Neuron (in vitro differentiated cells): Measurements from ENCODE around the gene CRELD2.
A peak's percentile ranks its signal among the peaks of the same experiment; 100 is the strongest.

Experiments used
- H2AFZ ChIP-seq: one replicate; pipeline ENCODE4 v1.6.1; 2013; ENCODE audit warnings: low read depth, mild to moderate bottlenecking, inconsistent platforms, low read length, moderate library complexity
- H3K27me3 ChIP-seq: one replicate; pipeline ENCODE4 v1.6.1; 2013; ENCODE audit warnings: low read length; ENCODE audit not compliant: insufficient read depth
- H3K36me3 ChIP-seq: one replicate; pipeline ENCODE4 v1.6.1; 2013; ENCODE audit warnings: low read length; ENCODE audit not compliant: insufficient read depth
- H3K4me1 ChIP-seq: one replicate; pipeline ENCODE4 v1.6.1; 2013; ENCODE audit warnings: low read length; ENCODE audit not compliant: insufficient read depth
- H3K4me3 ChIP-seq: 2 replicates; pipeline ENCODE4 v1.5.1; 2013; ENCODE audit warnings: mild to moderate bottlenecking, low read length, moderate library complexity
- H3K9me3 ChIP-seq: one replicate; pipeline ENCODE4 v1.6.1; 2013; ENCODE audit warnings: low read length

The CRELD2 gene

DNA sequence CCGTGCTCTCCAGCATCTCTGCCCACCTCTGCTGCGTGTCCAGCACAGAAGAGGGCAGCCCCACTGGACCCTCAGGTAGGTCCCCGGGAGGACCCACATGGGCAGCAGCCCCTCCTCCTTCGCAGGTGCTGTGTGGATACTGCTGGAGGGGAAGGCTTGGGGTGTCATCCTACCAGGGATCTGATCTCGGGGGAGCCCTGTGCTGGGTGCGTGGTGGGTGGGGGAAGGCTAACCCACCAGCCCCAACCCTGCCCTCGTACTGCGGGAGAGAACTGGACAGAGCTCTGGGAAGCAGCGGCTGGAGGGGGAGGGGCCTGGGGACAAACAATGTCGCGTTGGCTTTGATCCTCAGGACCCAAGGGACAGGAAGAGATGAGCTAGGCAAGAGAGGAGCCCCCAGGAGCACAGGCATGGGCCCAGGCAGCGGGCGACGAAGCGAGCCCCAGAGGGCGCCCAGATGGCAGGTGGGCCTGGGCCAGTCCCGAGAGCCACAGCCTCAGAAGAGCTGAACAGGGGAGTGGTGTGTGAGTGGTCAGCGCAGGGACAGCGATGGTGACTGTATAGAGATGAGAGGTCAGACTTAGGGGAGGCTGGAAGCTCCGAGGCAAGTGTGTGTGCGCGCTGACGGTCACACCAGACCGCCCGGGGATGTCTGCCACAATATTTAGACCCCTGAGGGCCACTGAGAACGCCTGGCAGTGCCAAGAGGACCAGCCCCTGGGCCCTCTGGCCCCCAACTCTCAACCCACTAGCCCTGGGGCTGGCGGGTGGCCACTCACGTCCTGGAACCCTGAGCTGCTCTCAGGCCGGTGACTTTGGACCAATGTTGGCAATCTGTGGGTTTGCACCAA, 40.7 kb downstream of the CRELD2 start:
- peak overlapping the region; percentile 73 for H3K4me3 ChIP-seq
- no peak overlapping the region for H2AFZ ChIP-seq
- peaks cover 24% of the 10 kb centered on the region for H3K36me3 ChIP-seq
- peaks cover 21% of the 10 kb centered on the region for H3K4me1 ChIP-seq
- no peaks in the 10 kb centered on the region for H3K27me3 ChIP-seq
- peaks cover 4% of the 10 kb centered on the region for H3K9me3 ChIP-seq

DNA sequence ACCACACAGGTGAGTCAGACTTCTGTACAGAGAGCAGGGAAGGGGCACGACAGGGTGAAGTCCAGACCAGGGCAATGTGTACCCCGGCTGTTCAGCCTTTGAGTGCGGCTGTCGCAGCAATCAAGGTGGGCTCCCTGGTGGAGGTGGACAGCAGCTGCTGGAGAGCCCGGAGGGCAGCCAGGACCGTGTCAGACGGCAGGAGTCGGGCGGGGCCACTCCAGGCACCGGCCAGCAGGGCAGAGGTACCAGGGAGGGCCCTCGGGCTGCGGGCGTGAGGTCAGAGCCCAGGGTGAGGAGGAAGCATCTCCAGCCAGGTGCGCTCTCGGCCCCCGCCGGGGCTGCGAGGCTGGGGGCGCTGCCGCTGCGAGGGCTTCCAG, 41.3 kb downstream of the CRELD2 start:
- H3K4me3 ChIP-seq, result peak overlapping the region; percentile 73
- H3K27me3 ChIP-seq, result no peaks in the 10 kb centered on the region
- H3K4me1 ChIP-seq, result peaks cover 21% of the 10 kb centered on the region
- H2AFZ ChIP-seq, result peak overlapping the region; percentile 57
- peaks cover 26% of the 10 kb centered on the region for H3K36me3 ChIP-seq
- peaks cover 4% of the 10 kb centered on the region for H3K9me3 ChIP-seq

GRCh38 chr22:49960159-49961004, 41.9 kb downstream of the CRELD2 start, which contains the start of gene PIM3:
TSS of gene PIM3 (plus strand) at chr22:49960772. CDS start at chr22:49960948, 176 bp downstream.
- Histone ChIP-seq H3K4me3 (peak within 1 kb of the TSS; percentile 73), H3K4me1 (peaks cover 21% of the 10 kb centered on the region), H3K27me3 (no peaks in the 10 kb centered on the region), H2AFZ (peak within 1 kb of the TSS; percentile 57), H3K9me3 (peaks cover 4% of the 10 kb centered on the region), H3K36me3 (peaks cover 26% of the 10 kb centered on the region)

DNA sequence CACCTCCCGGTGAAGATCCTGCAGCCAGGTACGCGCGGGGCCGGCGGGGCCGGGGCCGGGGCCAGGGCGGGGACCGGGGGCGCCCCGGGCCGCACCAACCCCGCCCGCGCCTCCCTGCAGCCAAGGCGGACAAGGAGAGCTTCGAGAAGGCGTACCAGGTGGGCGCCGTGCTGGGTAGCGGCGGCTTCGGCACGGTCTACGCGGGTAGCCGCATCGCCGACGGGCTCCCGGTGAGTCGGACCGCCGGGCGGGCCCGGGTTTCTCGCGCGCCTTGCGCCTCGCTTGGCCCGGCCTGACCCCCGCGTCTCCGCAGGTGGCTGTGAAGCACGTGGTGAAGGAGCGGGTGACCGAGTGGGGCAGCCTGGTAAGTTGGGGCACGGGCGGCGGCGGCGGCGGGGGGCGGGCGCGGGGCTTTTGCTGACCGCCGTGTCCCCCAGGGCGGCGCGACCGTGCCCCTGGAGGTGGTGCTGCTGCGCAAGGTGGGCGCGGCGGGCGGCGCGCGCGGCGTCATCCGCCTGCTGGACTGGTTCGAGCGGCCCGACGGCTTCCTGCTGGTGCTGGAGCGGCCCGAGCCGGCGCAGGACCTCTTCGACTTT, 42.7 kb downstream of the CRELD2 start:
- H3K4me1 ChIP-seq, result peaks cover 21% of the 10 kb centered on the region
- peak overlapping the region; percentile 73 for H3K4me3 ChIP-seq
- peaks cover 26% of the 10 kb centered on the region for H3K36me3 ChIP-seq
- peaks cover 4% of the 10 kb centered on the region for H3K9me3 ChIP-seq
- H3K27me3 ChIP-seq, result no peaks in the 10 kb centered on the region
- peak overlapping the region; percentile 27 for H2AFZ ChIP-seq

DNA sequence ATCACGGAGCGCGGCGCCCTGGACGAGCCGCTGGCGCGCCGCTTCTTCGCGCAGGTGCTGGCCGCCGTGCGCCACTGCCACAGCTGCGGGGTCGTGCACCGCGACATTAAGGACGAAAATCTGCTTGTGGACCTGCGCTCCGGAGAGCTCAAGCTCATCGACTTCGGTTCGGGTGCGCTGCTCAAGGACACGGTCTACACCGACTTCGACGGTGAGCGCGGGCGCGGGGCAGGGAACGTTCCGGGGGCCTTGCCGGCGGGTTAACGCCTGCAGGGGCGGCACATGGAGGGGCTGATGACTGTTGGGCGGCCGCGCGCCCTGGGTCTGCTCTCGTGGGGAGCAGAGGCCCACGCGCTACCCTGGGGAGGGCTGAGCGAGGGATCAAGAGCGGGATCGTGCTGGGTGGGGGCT, 43.2 kb downstream of the CRELD2 start:
- Histone ChIP-seq H3K4me1 (peaks cover 26% of the 10 kb centered on the region), H3K27me3 (no peaks in the 10 kb centered on the region), H3K4me3 (peak overlapping the region; percentile 73), H3K9me3 (peaks cover 4% of the 10 kb centered on the region), H2AFZ (no peak overlapping the region), H3K36me3 (peaks cover 26% of the 10 kb centered on the region)

DNA sequence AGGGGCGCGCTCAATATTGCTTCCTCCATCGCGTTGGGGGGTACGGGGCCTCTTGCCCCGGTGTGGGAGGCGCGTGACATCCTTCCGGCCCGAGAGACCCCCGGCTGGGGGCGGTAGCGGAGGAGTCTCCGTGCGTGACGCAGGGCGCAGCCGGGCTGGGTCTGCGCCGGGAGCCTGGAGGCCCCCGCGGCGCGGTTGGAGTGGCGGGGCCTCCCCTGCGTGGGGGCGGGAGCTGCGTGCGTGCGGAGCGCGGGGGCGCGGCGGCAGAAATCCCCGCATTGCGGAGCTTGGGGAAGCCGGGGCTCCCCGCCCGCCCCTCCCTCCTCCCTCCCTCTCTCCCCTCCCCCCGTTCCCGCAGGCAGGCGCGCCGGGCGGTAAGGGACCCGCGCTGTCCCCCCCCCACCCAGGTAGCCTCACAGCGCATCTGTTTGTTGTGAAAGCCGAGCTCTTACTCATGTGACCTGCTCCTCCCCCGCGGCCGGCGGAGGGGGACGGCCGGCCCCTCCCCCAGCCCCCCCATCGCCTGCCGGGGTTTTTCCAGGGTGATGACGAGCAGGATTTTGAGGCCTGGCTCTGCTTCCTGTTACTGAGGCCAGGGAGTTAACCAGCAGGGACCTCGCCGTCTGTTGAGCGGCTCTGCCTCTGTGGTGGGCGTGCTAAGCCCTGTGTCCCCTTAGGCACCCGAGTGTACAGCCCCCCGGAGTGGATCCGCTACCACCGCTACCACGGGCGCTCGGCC, 43.7 kb downstream of the CRELD2 start:
- Histone ChIP-seq H2AFZ (no peak overlapping the region), H3K4me1 (peaks cover 29% of the 10 kb centered on the region), H3K4me3 (peak overlapping the region; percentile 73), H3K27me3 (no peaks in the 10 kb centered on the region), H3K9me3 (peaks cover 4% of the 10 kb centered on the region), H3K36me3 (peaks cover 26% of the 10 kb centered on the region)

DNA sequence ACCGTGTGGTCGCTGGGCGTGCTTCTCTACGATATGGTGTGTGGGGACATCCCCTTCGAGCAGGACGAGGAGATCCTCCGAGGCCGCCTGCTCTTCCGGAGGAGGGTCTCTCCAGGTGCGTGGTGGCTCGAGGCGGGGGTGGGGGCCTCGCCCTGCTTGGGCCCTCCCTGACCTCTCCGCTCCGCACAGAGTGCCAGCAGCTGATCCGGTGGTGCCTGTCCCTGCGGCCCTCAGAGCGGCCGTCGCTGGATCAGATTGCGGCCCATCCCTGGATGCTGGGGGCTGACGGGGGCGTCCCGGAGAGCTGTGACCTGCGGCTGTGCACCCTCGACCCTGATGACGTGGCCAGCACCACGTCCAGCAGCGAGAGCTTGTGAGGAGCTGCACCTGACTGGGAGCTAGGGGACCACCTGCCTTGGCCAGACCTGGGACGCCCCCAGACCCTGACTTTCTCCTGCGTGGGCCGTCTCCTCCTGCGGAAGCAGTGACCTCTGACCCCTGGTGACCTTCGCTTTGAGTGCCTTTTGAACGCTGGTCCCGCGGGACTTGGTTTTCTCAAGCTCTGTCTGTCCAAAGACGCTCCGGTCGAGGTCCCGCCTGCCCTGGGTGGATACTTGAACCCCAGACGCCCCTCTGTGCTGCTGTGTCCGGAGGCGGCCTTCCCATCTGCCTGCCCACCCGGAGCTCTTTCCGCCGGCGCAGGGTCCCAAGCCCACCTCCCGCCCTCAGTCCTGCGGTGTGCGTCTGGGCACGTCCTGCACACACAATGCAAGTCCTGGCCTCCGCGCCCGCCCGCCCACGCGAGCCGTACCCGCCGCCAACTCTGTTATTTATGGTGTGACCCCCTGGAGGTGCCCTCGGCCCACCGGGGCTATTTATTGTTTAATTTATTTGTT, 44.6 kb downstream of the CRELD2 start:
- peaks cover 36% of the 10 kb centered on the region for H3K4me1 ChIP-seq

GRCh38 chr22:49963647-49964026, 45.2 kb downstream of the CRELD2 start:
- H3K9me3 ChIP-seq, result peaks cover 4% of the 10 kb centered on the region
- H2AFZ ChIP-seq, result no peak overlapping the region
- peaks cover 26% of the 10 kb centered on the region for H3K36me3 ChIP-seq
- H3K4me1 ChIP-seq, result peaks cover 36% of the 10 kb centered on the region
- no peak overlapping the region for H3K4me3 ChIP-seq
- no peaks in the 10 kb centered on the region for H3K27me3 ChIP-seq

More for the DNA sequence above, 44.6 kb downstream of the CRELD2 start:
- Histone ChIP-seq H3K27me3 (no peaks in the 10 kb centered on the region), H2AFZ (no peak overlapping the region), H3K9me3 (peaks cover 4% of the 10 kb centered on the region), H3K4me3 (no peak overlapping the region), H3K36me3 (peaks cover 26% of the 10 kb centered on the region)

DNA sequence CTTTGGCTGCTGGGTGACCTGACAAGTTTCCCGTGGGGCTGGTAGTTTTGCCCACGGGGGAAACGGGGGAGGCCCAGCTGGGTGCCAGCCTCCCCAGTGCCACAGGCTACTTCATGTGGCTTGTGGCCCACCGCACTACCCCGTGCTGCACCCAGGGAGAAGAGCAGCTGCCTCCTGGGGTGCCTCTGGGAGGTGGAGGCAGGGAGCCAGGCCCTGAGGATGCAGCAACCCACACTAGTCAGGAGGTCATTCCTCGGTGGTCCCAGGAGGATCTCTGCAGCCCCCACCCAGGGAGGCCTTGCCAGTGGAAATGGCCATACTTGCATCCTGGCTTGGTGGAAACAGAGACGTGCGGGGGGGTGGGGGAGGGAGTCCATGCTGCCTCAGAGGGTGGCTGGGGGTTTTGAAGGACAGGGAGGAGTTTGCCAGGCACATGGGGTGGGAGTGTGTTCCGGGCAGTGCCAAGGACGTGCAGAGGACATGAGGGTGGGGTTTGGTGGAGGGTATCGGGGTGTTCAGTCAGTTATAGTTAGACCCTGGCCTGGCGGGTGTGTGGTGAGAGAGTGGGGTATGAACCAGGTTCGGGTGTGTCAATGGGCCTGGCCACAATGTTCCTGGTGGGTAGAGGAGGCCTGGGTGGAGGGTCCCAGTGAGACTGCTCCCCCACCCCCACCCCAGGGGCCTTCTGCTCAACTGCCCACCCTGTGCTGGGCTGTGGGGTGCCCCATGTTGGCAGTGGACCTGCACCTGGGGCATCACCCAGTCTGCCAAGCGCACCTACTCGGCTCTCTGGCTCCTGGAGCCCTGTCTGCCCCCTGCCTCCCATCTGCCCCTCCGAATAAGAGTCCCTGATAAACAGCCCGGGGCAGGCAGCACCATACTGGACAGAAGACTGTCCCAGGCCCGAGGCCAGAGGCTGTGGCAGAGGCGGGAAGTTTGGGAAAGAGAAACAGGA, 46.0 kb downstream of the CRELD2 start:
- H3K4me3 ChIP-seq, result no peak overlapping the region
- no peaks in the 10 kb centered on the region for H3K27me3 ChIP-seq
- H2AFZ ChIP-seq, result no peak overlapping the region
- peaks cover 4% of the 10 kb centered on the region for H3K9me3 ChIP-seq
- peaks cover 26% of the 10 kb centered on the region for H3K36me3 ChIP-seq
- peaks cover 28% of the 10 kb centered on the region for H3K4me1 ChIP-seq

DNA sequence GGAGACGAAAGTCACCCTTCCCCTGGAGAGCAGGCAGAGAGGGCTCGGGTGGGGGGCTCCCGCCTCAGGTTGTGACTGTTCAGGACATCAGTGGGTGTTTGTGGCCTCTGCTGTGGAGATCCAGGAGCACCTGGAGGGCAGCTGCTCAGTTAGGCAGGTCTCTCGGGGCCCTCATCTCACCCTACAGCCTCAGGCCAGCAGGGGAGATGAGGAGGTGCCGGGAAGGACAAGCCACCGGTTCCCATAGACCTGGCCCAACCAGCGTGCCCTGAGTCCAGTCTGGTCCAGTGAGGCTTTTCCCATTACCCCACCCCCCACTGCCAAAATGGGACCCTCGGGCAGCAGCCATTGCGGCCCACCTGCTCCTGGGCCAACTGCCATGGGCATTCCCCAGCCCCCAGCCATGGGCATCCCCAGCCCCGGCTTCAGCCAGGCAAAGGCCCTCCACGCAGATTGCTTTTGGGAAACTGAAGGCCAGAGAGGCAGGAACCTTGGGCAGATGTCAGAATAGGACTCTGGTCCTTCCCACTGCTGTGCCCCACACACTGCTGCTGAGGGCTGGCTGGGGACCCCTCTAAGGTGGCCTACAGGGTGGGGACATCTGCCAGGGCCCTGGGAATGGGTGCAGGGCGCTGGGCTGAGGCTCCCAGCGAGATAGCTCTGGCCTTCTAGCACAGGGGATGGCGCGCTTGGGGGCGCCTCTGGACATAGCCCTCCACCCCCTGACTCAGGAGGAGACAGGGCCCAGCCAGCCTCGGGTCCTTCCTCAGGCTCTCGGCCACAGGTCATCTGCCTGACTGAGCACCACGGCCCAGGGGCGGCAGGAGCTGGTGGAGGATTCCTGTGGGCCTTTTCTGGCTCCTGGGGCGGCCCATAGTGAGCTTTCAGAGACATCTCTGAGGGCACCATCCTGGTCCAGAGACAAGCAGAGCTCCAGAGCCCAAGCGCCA, 46.9 kb downstream of the CRELD2 start:
- Histone ChIP-seq H3K9me3 (peaks cover 4% of the 10 kb centered on the region), H3K36me3 (peaks cover 26% of the 10 kb centered on the region), H3K4me3 (no peak overlapping the region), H3K27me3 (no peaks in the 10 kb centered on the region), H3K4me1 (peaks cover 25% of the 10 kb centered on the region), H2AFZ (no peak overlapping the region)
